Measurements from ENCODE around the gene TMEM271.

Gene TMEM271

DNA sequence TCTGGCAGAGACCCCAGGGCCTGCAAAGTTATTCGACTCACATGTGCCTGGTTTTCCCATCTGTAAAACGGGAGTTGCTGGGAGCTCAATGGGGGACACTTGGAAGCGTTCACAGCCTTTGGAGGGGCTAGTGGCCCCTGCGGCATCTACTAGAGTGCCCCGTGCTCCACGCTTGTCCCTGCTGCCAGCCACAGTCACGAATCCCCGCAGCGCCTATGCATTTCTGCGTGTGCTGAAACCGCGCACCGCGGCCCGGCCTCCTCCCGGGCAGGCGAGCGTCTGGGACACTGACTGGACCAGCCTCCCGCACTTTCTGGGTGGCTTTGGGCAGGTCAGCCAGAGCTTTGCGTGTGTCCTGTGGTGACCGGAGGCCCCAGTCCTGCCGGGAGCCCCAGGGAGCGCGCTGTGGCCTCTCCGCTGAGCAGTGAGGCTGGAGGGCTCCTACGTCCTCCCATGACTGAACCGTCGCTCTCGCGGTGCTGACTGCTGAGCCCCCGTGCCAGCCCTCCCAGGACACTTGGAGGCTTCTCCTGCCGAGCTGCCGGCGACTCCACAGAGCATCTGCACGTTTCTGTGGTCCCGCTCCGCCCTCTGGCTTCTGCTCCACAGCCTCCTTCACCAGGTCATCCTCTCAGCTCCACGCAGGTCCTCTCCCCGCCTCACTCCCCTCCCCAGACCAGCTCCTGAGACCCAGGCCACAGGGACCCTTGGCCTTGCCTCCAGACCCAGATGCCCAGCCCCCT, 40.7 kb downstream of the TMEM271 start:
- Histone ChIP-seq H3K27ac (no peak overlapping the region), H4K20me1 (ENCODE audit: insufficient read depth) (no peaks in the 10 kb centered on the region), H3K4me3 (IDR thresholded peaks at IDR 0.05; ENCODE audit: insufficient read depth, low read depth, low read length) (no peak overlapping the region), H3K9ac (no peak overlapping the region), H3K79me2 (ENCODE audit: insufficient read depth, low read depth) (no peaks in the 10 kb centered on the region), H3K27me3 (ENCODE audit: insufficient read depth, low read depth) (no peaks in the 10 kb centered on the region), H3K4me2 (no peak overlapping the region), H3K36me3 (ENCODE audit: insufficient read depth) (no peaks in the 10 kb centered on the region), H3K4me1 (ENCODE audit: low read depth, poor library complexity, severe bottlenecking) (no peaks in the 10 kb centered on the region), H2AFZ (ENCODE audit: low read depth) (no peak overlapping the region)
- no peak for TF ChIP-seq CTCF (conservative IDR thresholded peaks at IDR 0.05; ENCODE audit: low read depth, low read length)

GRCh38 chr4:534576-535151, 41.4 kb downstream of the TMEM271 start:
- no peak for TF ChIP-seq CTCF (conservative IDR thresholded peaks at IDR 0.05; ENCODE audit: low read depth, low read length)
- Histone ChIP-seq H4K20me1 (ENCODE audit: insufficient read depth) (no peaks in the 10 kb centered on the region), H3K4me2 (no peak overlapping the region), H3K36me3 (ENCODE audit: insufficient read depth) (no peaks in the 10 kb centered on the region), H3K4me3 (IDR thresholded peaks at IDR 0.05; ENCODE audit: insufficient read depth, low read depth, low read length) (no peak overlapping the region), H3K27me3 (ENCODE audit: insufficient read depth, low read depth) (no peaks in the 10 kb centered on the region), H2AFZ (ENCODE audit: low read depth) (no peak overlapping the region), H3K9ac (no peak overlapping the region), H3K79me2 (ENCODE audit: insufficient read depth, low read depth) (no peaks in the 10 kb centered on the region), H3K27ac (no peak overlapping the region), H3K4me1 (ENCODE audit: low read depth, poor library complexity, severe bottlenecking) (no peaks in the 10 kb centered on the region)

- no peak for TF ChIP-seq CTCF (conservative IDR thresholded peaks at IDR 0.05; ENCODE audit: low read depth, low read length)
- Histone ChIP-seq H3K79me2 (ENCODE audit: insufficient read depth, low read depth) (no peaks in the 10 kb centered on the region), H3K4me1 (ENCODE audit: low read depth, poor library complexity, severe bottlenecking) (no peaks in the 10 kb centered on the region), H3K9ac (no peak overlapping the region), H2AFZ (ENCODE audit: low read depth) (no peak overlapping the region), H4K20me1 (ENCODE audit: insufficient read depth) (no peaks in the 10 kb centered on the region), H3K4me2 (no peak overlapping the region), H3K27ac (no peak overlapping the region), H3K4me3 (IDR thresholded peaks at IDR 0.05; ENCODE audit: insufficient read depth, low read depth, low read length) (no peak overlapping the region), H3K27me3 (ENCODE audit: insufficient read depth, low read depth) (no peaks in the 10 kb centered on the region), H3K36me3 (ENCODE audit: insufficient read depth) (no peaks in the 10 kb centered on the region)
These were observed 42.0 kb downstream of the TMEM271 start for GRCh38 chr4:534101-534575.

- H3K9ac ChIP-seq, result no peak overlapping the region
- no peaks in the 10 kb centered on the region for H4K20me1 ChIP-seq (ENCODE audit: insufficient read depth)
- no peak overlapping the region for H2AFZ ChIP-seq (ENCODE audit: low read depth)
- no peaks in the 10 kb centered on the region for H3K4me1 ChIP-seq (ENCODE audit: low read depth, poor library complexity, severe bottlenecking)
- H3K79me2 ChIP-seq (ENCODE audit: insufficient read depth, low read depth), result no peaks in the 10 kb centered on the region
- no peak overlapping the region for H3K4me3 ChIP-seq (IDR thresholded peaks at IDR 0.05; ENCODE audit: insufficient read depth, low read depth, low read length)
- no peaks in the 10 kb centered on the region for H3K27me3 ChIP-seq (ENCODE audit: insufficient read depth, low read depth)
- no peaks in the 10 kb centered on the region for H3K36me3 ChIP-seq (ENCODE audit: insufficient read depth)
- TF ChIP-seq CTCF (conservative IDR thresholded peaks at IDR 0.05; ENCODE audit: low read depth, low read length), result no peak
- no peak overlapping the region for H3K4me2 ChIP-seq
- no peak overlapping the region for H3K27ac ChIP-seq
These were observed 42.6 kb downstream of the TMEM271 start for GRCh38 chr4:533318-534100.
